GM19238 (cell line): ENCODE data around the gene BRCA2.

ENCODE experiments used
- DNase-seq: peaks from one replicate; pipeline ENCODE4 v3.0.0; 2011; ENCODE audit warnings: low spot score; ENCODE audit not compliant: insufficient read length

Gene BRCA2

DNA sequence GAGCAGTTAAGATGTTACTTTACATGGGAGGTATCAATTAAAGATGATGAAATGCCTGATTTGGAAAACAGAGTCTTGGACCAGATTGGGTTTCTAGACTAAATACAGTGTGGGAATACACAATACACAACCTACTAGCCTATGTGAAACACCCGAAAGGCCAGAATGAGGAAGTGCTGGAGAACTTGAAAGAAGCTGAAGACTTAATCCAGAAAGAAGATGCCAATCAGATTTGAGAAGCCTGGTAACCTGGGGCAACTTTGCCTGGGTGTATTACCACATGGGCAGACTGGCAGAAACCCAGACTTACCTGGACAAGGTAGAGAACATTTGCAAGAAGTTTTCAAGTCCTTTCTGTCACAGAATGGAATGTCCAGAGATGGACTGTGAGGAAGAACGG lies 69.4 kb downstream of the BRCA2 start:
- no peak for DNase-seq

DNA sequence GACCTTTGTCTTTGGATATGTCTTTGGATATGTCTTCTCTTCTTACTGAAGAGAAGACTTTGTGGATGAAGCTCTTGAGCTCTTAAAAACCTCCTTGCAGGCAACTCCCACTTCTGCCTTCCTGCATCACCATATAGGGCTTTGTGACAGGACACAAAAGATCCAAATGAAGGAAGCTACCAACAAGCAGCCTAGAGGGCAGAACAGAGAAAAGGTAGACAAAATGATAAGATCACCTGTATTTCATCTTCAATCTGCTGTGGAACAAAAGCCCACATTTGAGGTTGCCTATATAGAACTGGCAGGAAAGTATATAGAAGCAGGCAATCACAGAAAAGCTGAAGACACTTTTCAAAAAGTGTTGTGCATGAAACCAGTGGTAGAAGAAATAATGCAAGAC lies 70.1 kb downstream of the BRCA2 start:
- DNase-seq: no peak

DNA sequence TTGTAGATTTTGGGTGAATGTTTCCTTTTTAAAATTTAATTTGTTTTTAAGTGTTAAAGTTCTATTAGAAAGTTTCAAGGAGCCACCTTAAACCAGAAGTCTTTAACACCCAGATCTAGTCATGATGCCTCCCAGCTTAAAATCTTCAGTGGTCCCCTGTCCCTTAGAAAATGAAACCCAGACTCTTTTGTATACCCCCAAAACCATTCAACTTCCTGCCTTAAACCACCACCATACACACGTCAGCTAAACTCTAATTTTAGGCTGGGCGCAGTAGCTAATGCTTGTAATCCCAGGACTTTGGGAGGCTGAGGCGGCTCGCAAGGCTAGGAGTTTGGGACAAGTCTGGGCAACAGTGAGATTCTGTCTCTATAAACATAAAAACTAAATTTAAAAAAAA lies 74.7 kb downstream of the BRCA2 start:
- DNase-seq: peak; percentile 10

DNA sequence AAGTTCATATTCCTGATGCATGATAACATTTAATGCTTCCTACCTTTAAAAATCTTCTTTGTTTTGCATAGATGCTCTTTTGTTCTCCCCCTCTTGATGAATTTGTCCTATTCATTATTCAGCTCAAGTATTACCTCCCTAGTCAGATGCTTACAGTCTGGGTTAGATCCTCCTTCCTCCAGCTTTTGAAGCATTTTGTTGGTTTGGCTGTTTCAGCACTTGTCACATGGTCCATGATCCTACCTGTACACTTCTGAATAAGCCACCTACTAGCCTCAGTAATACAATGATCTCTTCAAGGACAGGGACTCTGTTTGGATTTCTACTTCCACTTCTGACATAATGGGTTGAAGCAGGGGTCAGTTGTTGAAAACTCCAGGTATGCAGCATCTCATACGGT lies 75.2 kb downstream of the BRCA2 start:
- DNase-seq: no peak

DNA sequence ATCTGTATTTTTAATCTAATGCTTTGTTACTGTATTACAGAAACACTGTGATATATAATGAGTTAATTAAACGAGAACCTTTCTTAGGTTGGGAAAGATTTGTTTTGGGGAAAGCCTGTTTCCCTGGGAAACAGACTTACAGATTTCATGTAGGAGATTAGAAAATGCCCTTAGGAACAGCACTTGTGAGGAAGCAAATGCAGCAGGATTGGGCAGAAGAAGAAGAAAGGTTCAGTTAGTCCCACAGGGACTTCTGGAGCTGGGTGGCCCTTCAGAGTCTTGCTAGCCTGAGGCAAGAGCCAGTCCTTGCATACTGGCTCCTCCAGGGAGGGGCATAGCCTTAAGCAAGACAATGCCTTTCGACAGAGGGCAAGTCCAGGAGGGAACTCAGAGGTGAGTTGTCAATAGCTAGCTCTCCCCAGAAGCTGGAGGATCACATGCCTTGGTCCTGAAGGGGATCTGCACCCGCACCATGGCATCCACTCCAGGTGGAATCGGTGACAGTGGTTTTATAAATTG lies 75.9 kb downstream of the BRCA2 start:
- no peak for DNase-seq

DNA sequence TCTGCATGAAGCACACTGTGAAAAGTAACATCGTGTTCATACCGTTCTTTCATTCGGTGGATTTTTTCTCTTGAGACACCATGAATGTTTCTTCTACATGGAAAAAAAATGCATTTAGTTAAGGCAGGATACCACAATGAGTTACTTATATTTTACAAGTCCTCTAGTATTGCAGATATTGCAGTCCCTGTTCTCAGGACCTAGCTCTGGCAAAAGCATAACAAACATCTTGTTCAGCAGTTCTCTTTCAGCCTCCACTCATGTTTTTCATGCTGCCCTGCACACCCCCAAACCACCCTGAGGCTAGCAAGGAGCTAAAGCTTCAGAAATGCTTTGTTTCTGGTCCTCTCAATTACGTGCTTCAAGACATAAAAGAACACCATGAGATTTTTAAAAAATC lies 87.8 kb downstream of the BRCA2 start:
- DNase-seq: no peak

DNA sequence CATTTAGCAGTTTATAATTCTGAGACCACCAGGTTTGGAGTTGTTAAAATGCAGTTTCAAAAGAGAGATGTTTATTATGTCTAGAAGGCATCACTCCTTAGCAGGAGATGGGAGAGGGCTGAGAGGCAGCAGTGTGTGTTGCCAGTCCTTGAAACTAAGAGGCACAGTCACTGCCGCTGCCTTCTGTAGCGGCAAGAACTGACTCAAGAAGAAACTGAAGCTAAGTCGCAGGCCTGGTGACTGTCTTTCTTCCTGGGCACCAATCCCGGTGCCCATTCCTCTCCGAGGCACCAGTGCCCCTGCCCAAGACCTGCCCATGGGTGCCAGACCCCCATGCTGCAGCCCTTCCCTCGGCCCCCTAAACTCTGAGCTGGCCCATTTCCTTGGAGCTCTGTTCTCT lies 92.5 kb downstream of the BRCA2 start:
- no peak for DNase-seq

DNA sequence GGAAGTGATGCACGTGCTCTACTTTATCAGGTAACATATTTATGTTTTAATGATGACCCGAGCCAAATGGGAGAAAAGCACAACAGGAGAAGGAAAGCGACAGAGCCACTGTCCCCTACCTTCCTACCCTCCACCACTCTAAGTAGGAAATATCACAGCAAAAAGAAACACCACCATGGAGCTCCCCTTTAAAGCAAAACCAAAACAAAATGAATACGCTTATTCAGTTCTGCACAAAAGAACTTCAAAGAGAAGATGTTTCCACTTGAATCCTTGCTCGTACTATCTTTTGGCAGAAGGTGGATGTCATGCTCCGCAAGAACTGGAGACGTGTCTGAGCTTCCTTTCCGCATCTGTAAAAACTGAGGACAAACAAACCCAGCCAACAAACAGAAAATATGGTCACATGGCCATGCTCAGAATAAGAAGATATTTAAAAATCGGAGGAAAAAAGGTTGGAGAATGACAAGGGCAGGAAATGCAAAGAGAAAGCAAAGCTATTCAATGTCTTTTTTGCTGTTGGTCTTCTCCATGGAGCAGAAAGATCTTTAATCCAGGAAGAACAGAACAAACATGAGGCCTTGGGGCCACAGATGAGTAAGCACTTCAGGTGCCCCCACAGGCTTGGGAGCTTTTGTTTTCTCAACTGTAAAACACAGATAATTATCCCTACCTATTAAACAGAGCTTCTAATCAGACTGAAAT lies 93.1 kb downstream of the BRCA2 start:
- no peak for DNase-seq

DNA sequence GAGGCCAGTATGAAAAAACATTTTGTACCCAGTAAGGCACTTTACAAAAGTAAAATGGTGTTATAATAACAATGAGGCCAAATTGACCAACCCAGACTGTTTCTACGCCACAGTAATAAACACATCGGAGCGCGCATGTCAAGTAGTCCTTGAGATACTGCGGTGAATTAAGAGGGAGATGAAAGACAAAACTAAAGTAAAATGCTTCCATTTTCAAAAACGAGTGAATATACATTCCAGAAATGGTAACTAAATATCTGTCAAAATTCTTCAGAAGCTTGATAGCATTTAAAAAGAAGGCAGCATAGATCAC lies 93.6 kb downstream of the BRCA2 start:
- no peak for DNase-seq

DNA sequence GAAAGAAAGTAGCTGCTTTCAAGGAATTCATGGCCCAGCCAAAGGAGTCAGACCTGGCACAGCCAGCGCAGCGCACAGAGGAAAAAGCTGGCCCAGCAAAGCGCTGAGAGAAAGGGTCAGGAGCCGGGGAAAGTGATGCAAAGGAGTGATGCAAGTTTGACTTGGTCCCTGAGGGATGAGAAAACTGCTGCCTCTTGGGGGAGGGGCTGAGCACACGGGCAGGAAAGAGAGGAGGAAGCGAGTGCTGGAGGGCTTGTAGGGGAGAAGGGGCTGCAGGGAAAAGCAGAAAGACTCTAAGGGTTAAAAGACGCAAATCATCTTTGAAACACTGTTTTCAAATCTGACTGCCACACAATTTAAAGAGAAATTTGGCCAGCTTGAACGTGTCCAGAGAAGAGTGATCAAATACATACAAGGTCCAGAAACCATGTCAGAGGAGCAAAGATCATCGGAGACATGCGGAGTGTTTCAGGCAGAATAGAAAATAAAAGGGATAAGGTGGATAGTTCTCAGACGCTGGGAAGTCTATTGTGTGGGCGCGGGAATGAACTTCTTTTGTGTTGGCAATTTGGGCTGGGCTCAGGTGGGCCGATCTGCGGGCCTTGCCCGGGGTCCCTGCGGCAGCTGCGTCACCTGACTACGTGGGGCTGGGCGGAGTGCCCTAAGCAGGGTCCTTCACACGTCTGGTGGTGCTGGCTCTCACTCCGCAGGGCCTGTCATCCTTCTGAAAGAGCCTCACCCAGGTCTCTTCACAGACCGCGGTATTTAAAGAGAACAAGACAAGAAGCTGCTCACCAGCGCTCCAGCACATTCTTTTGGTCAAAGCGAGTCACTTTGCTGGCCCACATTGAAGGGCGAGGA lies 94.5 kb downstream of the BRCA2 start:
- DNase-seq: no peak

DNA sequence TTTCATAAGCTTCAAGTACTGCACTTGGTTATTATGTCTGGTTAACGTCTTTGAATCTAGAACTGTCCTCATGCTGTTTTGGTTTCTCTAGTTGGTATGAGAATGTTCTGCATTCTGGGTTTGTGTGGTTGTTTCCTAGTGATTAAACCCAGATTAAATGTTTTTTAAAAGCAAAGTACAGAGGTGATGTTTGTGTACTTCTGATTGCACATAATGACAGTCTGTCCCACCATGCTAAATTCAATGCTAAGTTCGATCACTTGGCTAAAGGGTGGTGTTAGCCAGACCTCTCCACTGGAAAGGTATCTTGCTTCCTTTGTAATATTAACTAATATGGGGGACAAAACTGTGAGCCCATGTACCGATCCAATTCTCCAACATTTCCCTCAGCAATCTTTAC lies 98.0 kb downstream of the BRCA2 start:
- no peak for DNase-seq

DNA sequence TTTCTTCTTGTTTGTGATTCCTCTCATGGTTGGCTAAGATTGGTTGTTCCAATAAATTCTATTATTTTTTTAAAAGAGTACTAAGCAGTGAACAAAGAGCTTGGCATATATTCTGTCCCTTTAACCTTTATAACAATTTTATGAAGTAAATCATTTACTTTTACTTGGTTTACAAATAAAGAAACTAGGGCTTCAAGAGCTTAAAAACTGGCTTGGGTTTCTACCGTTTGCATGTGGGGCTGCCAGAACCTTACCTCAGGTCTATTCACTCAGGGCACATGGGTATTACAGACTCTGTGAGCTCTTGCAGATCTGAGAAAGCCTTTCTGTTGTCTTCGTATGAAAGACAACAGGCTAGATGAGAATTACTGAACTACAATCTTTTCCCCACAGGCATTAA lies 99.3 kb downstream of the BRCA2 start:
- no peak for DNase-seq

DNA sequence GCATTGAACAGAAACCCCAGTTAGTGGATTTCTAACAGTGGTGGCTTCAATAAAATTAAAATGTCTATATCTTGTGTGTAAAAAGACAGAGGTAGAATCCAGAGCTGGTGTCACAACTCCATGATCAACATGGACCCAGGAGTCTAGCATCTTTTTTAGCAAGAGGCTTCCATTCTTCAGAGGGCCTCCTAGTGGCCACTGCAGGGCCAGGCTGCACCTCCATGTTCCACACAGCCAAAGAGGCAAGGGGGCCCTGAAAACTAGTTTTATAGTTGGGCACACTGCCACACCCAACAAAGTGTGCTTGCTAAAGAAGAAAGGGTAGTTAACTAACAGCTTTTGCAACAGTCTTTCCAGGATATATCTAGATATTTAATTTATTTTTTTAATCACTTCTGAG lies 99.7 kb downstream of the BRCA2 start:
- no peak for DNase-seq

DNA sequence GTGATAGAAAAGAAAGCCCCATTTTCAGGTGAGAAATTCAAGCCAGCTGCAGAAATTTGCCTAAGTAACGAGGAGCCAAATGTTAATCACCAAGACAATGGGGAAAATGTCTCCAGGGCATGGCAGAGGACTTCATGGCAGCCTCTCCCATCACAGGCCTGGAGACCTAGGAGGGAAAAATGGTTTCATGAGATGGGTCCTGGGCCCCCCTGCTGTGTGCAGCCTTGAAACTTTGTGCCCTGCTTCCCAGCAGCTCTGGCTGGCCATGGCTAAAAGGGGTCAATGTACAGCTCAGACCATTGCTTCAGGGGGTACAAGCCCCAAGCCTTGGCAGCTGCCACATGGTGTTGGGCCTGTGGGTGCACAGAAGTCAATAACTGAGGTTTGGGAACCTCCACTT lies 102.7 kb downstream of the BRCA2 start:
- no peak for DNase-seq

DNA sequence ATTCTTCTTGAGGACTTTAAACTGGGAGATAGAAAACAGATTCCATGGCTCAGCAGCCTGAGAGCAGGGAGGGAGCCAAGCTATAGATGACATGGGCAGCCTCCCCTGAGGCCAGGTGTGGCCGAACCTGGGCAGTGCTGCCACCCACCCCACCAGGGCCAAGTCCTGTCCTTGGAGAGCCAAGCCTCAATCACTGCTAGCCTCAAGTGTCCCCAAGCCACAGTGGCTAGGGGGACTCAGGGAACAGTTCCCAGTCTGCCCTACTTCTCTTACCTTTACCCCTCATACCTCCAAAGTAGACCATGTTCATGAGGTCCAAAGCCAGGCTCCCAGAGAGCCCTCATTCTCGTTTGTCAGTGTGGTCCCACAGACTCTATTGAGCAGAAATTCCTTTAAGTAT lies 104.6 kb downstream of the BRCA2 start:
- DNase-seq: no peak

DNA sequence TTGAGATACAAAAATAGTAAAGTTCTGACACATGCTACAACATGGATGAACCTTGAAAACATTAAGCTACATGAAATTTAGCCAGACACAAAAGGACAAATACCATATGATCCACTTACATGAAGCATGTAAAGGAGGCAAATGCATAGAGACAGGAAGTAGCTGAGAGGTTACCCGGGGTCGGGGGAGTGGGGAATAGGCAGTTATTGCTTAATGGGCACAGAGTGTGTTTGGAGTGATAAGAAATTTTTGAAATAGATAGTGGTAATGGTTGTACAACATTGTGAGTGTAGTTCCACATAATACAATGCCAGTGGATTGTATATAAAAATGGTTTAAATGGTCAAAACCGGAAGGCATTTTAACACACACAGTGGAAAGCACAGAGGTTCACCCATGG lies 108.3 kb downstream of the BRCA2 start:
- no peak for DNase-seq

DNA sequence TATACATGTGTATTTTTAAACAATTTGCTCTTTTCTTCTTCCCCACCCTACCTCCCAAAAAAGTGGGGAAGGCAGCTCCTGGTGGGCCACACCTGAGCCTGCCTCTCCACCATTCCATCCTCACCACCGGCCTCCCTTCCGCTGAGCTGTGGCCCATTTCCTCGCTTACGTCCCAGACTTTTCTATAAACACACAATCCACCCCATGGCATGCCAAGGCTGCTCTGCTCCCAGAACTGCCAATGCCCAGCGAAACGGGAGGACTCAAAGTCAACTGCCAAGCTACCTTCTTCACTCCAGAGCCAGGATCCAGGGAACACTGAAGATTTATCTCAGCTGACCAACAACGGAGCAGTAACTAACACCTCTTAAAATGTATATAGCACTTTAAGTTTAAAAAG lies 109.8 kb downstream of the BRCA2 start:
- DNase-seq: no peak

DNA sequence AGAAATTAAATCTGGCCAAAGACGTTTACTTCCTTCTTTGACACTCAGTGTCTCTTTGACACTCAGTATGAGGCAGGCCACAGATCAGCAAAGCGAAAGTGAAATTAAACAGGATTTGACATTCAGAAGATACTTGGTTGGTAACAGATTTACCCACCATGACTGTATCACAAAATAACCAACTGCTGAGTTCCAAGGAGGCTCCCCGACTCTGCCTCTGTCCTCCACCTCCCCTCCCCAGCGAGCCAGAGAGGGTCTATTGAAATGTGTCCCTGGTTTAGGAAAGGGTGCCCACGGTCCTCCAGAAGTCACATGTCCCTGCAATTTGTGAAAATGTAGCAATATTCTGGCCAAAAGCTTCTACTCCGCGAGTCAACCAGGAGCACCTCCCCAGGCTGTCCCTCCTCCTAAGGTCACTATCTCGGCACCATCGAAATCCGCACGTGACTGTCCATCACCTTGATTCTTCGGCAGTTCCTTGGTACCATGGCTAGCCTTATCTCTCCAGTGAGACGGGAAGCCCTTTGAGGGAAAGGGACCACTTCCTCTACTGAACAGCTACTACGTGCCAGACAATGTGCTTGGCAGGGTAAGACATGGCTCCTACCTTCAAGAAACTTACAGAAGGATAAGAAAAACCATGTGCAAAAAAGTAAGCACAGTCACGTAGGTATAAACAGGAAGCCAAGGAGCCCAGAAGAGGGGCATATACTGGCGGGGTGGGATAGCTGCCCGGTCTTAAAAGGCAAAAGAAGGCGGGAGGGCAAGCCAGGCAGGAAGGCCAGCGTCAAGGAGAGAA lies 111.1 kb downstream of the BRCA2 start:
- DNase-seq: peak; percentile 56

DNA sequence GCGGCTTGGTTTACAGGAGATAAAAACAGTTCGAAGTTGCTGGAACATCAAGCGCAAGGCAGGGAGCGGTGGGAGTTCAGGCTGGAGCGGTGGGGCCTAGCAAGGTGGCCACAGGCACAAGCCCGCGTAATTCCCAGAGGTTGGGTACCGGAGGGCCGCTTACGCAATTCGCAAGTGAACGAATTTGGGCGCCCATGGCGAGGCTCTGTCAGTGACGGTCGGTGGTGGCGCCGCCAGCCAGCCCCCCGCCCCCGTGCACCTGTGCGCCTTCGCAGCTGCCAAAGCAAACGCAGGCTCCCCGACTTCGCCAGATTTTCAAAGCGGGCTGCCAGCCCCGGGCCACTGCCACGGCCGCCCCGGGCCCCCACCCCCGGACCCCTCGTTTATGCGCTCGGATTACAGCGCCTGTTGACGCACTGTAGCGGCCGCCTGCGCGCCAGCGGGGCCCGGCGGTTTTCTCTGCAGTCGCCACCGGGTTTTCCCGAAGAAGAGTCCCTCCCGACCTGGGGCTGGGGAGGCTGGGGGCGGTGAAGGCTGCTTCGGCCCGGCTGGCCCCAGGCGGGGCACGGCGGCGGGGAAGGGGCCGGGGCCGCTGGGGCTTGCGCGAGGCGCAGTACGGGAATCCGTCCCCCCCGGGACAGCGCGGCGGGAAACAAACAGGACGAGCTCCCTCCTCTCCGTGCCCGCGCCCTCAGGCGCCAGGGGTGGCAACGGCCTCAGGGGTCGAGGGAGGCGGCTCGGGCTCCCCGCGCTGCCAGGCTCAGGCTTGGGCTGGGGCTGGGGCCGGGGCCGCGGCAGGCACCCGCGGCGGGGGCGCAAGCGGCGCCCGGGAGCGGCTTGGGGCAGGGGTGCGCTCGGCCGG lies 111.9 kb downstream of the BRCA2 start:
- DNase-seq: peak; percentile 23

DNA sequence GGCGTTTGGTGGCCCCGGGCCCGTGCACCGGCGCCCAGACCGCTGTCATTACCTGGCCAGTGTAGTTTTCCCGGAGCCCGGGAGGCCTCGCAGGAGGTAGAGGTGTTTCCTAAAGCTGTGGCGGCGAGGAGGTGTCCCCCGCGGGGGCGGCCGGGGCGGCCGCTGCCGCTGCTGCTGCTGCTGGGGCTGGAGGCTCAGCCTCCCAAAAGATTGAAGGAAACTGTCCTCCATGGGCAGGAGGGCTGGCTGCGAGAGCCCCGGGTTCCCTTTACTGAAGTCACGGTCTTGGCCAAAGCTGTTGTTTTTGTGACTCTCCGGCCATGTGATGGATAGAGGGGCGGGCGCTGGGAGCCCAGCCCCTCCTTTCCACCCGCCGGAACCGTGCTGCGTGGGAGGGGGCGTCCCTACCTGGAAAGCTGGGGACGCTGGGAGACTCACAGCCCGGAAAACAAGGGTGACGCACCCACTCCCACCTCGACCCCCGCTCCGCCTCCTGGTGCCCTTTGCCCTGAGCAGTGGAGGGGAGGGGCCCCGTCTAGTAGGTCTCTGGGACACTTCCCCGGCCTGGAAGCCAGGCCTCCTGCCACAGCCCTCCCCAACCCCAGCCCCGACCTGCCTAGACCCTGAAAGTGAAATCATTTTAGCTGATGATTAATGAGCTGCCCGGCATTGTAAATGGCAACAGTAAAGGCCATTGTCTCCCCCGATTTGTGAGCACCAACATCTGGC lies 112.7 kb downstream of the BRCA2 start, which contains the start of gene N4BP2L1:
N4BP2L1 (minus strand) TSS at position 279 of the 729 bp plus-strand sequence; CDS start at position 231, 48 bp downstream.
- peak; percentile 81 for DNase-seq
